ENCODE results near the gene ADAMTS14. TPM values are rescaled to one million over a fixed set of nuclear protein-coding genes. Genes with fewer than 3 reads are reported as not detected.
"Not testable (repeated sequence)": the region's sequence is repeated elsewhere in the genome, so short reads cannot be mapped to it uniquely, and the experiment has no call there.

ADAMTS14 gene
- total RNA-seq, 1 donor from 2014 or later = 19.4 TPM

DNA sequence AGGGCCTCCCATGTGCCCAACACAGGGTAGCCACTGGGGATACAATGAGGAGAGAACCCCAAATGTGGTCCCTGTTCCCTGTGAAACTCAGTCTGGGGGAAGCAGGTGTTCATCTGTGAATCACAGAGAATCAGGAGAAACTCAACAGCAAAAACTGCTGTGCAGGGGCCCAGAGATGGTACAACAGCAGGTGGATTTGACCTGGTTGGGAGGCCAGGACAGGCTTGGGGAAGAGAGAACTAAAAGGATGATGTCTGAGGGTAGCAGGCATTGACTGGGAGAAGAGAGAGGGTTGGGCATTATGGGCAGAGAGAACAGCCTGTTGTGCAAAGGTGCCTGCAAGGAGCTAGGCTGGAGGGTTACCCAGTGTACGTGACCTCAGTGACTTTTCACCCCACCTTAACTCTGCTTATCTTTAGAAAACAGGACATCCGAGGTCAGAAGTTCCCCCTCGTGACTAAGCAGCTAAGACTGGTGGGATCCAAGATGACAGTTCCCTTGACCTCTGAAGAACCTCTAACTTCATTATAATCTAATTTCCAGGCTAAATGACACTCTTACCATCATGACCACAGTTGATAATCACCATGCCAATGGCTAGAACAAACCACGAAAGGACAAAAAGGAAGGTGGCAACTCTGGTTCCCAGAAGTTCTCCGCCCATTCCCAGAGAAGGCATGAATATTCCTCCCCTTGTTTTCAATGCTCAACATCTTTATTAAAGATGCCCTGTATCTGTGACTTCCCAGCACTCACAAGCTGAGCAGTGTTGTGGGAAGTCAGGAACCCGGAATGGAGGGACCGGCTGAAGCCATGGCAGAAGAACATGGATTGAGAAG lies 5.1 kb upstream of the ADAMTS14 start:
- Histone ChIP-seq H3K27ac (ENCODE audit: low read depth, low read length) (no peak overlapping the region), H3K36me3 (ENCODE audit: insufficient read depth, low read length) (no peaks in the 10 kb centered on the region), H4K20me1 (ENCODE audit: insufficient read depth, low read length) (no peaks in the 10 kb centered on the region), H3K4me1 (ENCODE audit: insufficient read depth, low read length) (peaks cover 26% of the 10 kb centered on the region), H3K4me2 (ENCODE audit: low read length) (no peak overlapping the region), H3K79me2 (ENCODE audit: insufficient read depth, low read length) (no peaks in the 10 kb centered on the region), H3K9ac (ENCODE audit: low read length) (no peak overlapping the region), H2AFZ (ENCODE audit: low read depth, low read length) (no peak overlapping the region), H3K9me3 (ENCODE audit: insufficient read depth, low read depth, low read length) (no peaks in the 10 kb centered on the region), H3K27me3 (ENCODE audit: insufficient read depth, low read length) (no peaks in the 10 kb centered on the region), H3K4me3 (ENCODE audit: insufficient read depth, low read depth, low read length) (no peak overlapping the region)
- H3K27me3 Mint-ChIP-seq (ENCODE audit: low read depth, unreplicated experiment) = peaks cover 3% of the 10 kb centered on the region
- no peak overlapping the region for H3K4me3 Mint-ChIP-seq (ENCODE audit: unreplicated experiment)
- no peaks in the 10 kb centered on the region for H3K9me3 Mint-ChIP-seq (ENCODE audit: unreplicated experiment)
- DNase-seq (ENCODE audit: low read depth) = peak; percentile 29
- TF ChIP-seq, protein P1, sequence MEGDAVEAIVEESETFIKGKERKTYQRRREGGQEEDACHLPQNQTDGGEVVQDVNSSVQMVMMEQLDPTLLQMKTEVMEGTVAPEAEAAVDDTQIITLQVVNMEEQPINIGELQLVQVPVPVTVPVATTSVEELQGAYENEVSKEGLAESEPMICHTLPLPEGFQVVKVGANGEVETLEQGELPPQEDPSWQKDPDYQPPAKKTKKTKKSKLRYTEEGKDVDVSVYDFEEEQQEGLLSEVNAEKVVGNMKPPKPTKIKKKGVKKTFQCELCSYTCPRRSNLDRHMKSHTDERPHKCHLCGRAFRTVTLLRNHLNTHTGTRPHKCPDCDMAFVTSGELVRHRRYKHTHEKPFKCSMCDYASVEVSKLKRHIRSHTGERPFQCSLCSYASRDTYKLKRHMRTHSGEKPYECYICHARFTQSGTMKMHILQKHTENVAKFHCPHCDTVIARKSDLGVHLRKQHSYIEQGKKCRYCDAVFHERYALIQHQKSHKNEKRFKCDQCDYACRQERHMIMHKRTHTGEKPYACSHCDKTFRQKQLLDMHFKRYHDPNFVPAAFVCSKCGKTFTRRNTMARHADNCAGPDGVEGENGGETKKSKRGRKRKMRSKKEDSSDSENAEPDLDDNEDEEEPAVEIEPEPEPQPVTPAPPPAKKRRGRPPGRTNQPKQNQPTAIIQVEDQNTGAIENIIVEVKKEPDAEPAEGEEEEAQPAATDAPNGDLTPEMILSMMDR (IDR thresholded peaks at IDR 0.05; ENCODE audit: insufficient read depth, low read depth, low read length) = no peak
- TF ChIP-seq EZH2 (IDR thresholded peaks at IDR 0.05; ENCODE audit: insufficient read depth, low read length) = no peak
- no peak for FAIRE-seq
- H3K27ac Mint-ChIP-seq (ENCODE audit: unreplicated experiment) = peak overlapping the region; percentile 34
- H3K4me1 Mint-ChIP-seq (ENCODE audit: low read depth, unreplicated experiment) = peaks cover 31% of the 10 kb centered on the region
- H3K36me3 Mint-ChIP-seq (ENCODE audit: low read depth, unreplicated experiment) = no peaks in the 10 kb centered on the region

GRCh38 chr10:70667818-70668217 lies 4.5 kb upstream of the ADAMTS14 start:
- H3K4me1 ChIP-seq (ENCODE audit: insufficient read depth, low read length) = peaks cover 29% of the 10 kb centered on the region
- DNase-seq (ENCODE audit: low read depth); H3K4me3 ChIP-seq (ENCODE audit: insufficient read depth, low read depth, low read length); H2AFZ ChIP-seq (ENCODE audit: low read depth, low read length); H3K27me3 ChIP-seq (ENCODE audit: insufficient read depth, low read length); H4K20me1 ChIP-seq (ENCODE audit: insufficient read depth, low read length); H3K27ac Mint-ChIP-seq (ENCODE audit: unreplicated experiment); H3K4me2 ChIP-seq (ENCODE audit: low read length); H3K9me3 ChIP-seq (ENCODE audit: insufficient read depth, low read depth, low read length); H3K9me3 Mint-ChIP-seq (ENCODE audit: unreplicated experiment); H3K36me3 Mint-ChIP-seq (ENCODE audit: low read depth, unreplicated experiment); H3K27me3 Mint-ChIP-seq (ENCODE audit: low read depth, unreplicated experiment); FAIRE-seq; H3K36me3 ChIP-seq (ENCODE audit: insufficient read depth, low read length); H3K4me3 Mint-ChIP-seq (ENCODE audit: unreplicated experiment); H3K9ac ChIP-seq (ENCODE audit: low read length); H3K27ac ChIP-seq (ENCODE audit: low read depth, low read length); H3K79me2 ChIP-seq (ENCODE audit: insufficient read depth, low read length): not testable (repeated sequence)
- H3K4me1 Mint-ChIP-seq (ENCODE audit: low read depth, unreplicated experiment) = peaks cover 27% of the 10 kb centered on the region

- peaks cover 36% of the 10 kb centered on the region for H3K4me1 ChIP-seq (ENCODE audit: insufficient read depth, low read length)
- Mint-ChIP-seq H3K27me3 (ENCODE audit: low read depth, unreplicated experiment) (peaks cover 3% of the 10 kb centered on the region), H3K9me3 (ENCODE audit: unreplicated experiment) (no peaks in the 10 kb centered on the region), H3K36me3 (ENCODE audit: low read depth, unreplicated experiment) (no peaks in the 10 kb centered on the region), H3K4me1 (ENCODE audit: low read depth, unreplicated experiment) (peaks cover 30% of the 10 kb centered on the region), H3K27ac (ENCODE audit: unreplicated experiment) (peak overlapping the region; percentile 28), H3K4me3 (ENCODE audit: unreplicated experiment) (no peak overlapping the region)
- H3K9me3 ChIP-seq (ENCODE audit: insufficient read depth, low read depth, low read length) = no peaks in the 10 kb centered on the region
- peak; percentile 59 for DNase-seq (ENCODE audit: low read depth)
- H3K9ac ChIP-seq (ENCODE audit: low read length) = no peak overlapping the region
- no peak overlapping the region for H3K27ac ChIP-seq (ENCODE audit: low read depth, low read length)
- FAIRE-seq = no peak
- H3K36me3 ChIP-seq (ENCODE audit: insufficient read depth, low read length) = no peaks in the 10 kb centered on the region
- H3K4me3 ChIP-seq (ENCODE audit: insufficient read depth, low read depth, low read length) = no peak overlapping the region
- H3K4me2 ChIP-seq (ENCODE audit: low read length) = no peak overlapping the region
- H3K27me3 ChIP-seq (ENCODE audit: insufficient read depth, low read length) = no peaks in the 10 kb centered on the region
- no peaks in the 10 kb centered on the region for H3K79me2 ChIP-seq (ENCODE audit: insufficient read depth, low read length)
- no peaks in the 10 kb centered on the region for H4K20me1 ChIP-seq (ENCODE audit: insufficient read depth, low read length)
- TF ChIP-seq, protein P1 (IDR thresholded peaks at IDR 0.05; ENCODE audit: insufficient read depth, low read depth, low read length) = no peak
- no peak for TF ChIP-seq EZH2 (IDR thresholded peaks at IDR 0.05; ENCODE audit: insufficient read depth, low read length)
- no peak overlapping the region for H2AFZ ChIP-seq (ENCODE audit: low read depth, low read length)
These were observed 3.8 kb upstream of the ADAMTS14 start for GRCh38 chr10:70668454-70668970.

Data from astrocyte (in vitro differentiated cells and primary cell).